Large intestine (tissue), 12 donors: ENCODE measurements around the gene GNAS-AS1. TPM values are rescaled to one million over a fixed set of nuclear protein-coding genes. Genes with fewer than 3 reads are reported as not detected.

Source experiments
- DNase-seq, 2 donors: peaks; one replicate each; pipeline versions ENCODE4 v3.0.0 to v3.0.0-alpha.2; 2013
- H3K27ac ChIP-seq: one replicate; pipeline ENCODE4 v1.5.1; 2013; ENCODE audit warnings: low read length
- H3K27me3 ChIP-seq: 2 replicates; pipeline ENCODE4 v1.6.1; 2013; ENCODE audit warnings: low read length; ENCODE audit not compliant: control insufficient read depth, insufficient read depth
- H3K36me3 ChIP-seq: 2 replicates; pipeline ENCODE4 v1.6.1; 2013; ENCODE audit warnings: low read length; ENCODE audit not compliant: control insufficient read depth, insufficient read depth
- H3K4me1 ChIP-seq: one replicate; pipeline ENCODE4 v1.6.1; 2013; ENCODE audit warnings: low read length; ENCODE audit not compliant: control insufficient read depth, insufficient read depth
- H3K4me3 ChIP-seq: one replicate; pipeline ENCODE4 v1.5.1; 2013; ENCODE audit warnings: low read length
- H3K9me3 ChIP-seq: one replicate; pipeline ENCODE4 v1.6.1; 2013; ENCODE audit warnings: mild to moderate bottlenecking, low read depth, low read length, moderate library complexity; ENCODE audit not compliant: control insufficient read depth
- WGBS: methylation state at CpG from one replicate; pipeline ENCODE4 v1.1.5; 2013; ENCODE audit warnings: low lambda C conversion rate; ENCODE audit not compliant: insufficient coverage; 5-methylcytosine and 5-hydroxymethylcytosine counted together
- long read RNA-seq, 11 donors: transcript quantifications; one replicate each; lab custom pipeline, GENCODE V29; 2026
- polyA plus RNA-seq: library from polyadenylated mRNA; unstranded; fragments of 120-200 nt; gene quantifications from one replicate; pipeline ENCODE4 v1.2.1, GENCODE V29; 2013

The GNAS-AS1 gene
- polyA plus RNA-seq = 0.40 TPM
- long read RNA-seq, donor 1 = 0 reads
- long read RNA-seq, donor 2 = 0 reads
- long read RNA-seq, donor 3, partial matches to known transcripts = 2,467 of 2,601 reads
- long read RNA-seq, donor 3, other reads (novel, unspliced or antisense) = 134 of 2,601 reads
- long read RNA-seq, donor 4 = 0 reads
- long read RNA-seq, donor 5 = 0 reads
- long read RNA-seq, donor 6 = 0 reads
- long read RNA-seq, donor 7 = 0 reads
- long read RNA-seq, donor 8, partial matches to known transcripts = 1,949 of 2,007 reads
- long read RNA-seq, donor 8, other reads (novel, unspliced or antisense) = 58 of 2,007 reads
- long read RNA-seq, donor 9 = 0 reads
- long read RNA-seq, donor 10 = 0 reads
- long read RNA-seq, donor 11 = 0 reads

DNA sequence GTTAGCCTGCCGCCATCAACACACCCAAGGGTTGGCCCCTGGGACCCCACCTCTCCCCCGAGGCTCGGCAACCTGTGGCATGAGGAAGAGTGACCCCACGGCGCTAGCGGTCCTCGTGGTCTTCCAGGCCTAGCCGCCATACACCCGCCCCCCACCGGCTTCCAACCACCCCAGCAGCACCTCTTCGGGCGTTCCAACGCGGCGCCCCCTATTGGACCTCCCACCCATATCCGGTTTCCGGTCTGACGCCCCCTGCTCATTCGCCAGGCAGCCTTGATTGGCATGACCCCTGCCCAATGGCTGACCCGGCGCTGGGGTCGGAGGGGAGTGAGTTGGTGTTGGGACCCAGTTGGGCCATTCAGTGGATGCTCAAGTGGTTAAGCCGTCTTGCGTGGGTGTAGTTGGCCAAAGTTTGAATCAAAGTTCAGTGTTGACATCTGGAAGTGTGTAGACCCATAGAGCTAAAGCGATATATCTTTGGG, at the start of gene GNAS-AS1:
TSS of gene GNAS-AS1 (minus strand) at position 210 of the 482 bp plus-strand sequence.
- Histone ChIP-seq H3K27me3 (peaks cover 44% of the 10 kb centered on the region), H3K4me3 (peak within 1 kb of the TSS; percentile 55)
- no CpG with 5 or more reads among the region's 25 CpGs for WGBS

DNA sequence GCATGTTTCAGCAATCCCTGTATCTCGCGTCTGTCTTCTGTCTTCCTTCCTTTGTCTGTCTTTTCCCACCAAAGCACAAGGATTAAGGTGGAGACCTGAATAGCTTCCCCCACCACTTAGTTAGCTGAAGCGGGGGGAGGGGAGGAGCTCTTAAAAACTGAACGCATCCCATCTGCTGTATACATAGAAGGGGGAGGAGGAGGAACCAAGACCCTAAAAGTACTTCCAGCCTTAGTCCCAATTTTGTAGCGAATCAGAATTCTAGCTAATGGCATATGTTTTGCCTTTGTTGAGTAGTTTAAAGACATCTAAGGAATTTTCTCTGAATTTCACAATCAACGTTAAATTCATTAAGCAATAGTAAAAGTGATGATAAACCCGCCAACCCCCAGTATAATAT, 49.7 kb upstream of the GNAS-AS1 start:
- peaks cover 58% of the 10 kb centered on the region for H3K36me3 ChIP-seq
- DNase-seq = no peak
- H3K9me3 ChIP-seq = no peaks in the 10 kb centered on the region
- no peaks in the 10 kb centered on the region for H3K27me3 ChIP-seq
- WGBS = no CpG with 5 or more reads among the region's 7 CpGs
- H3K4me3 ChIP-seq = no peak overlapping the region
- no peak overlapping the region for H3K27ac ChIP-seq
- peaks cover 5% of the 10 kb centered on the region for H3K4me1 ChIP-seq

More for the DNA sequence above, at the start of gene GNAS-AS1:
- no peak within 1 kb of the TSS for H3K27ac ChIP-seq
- H3K36me3 ChIP-seq = no peaks in the 10 kb centered on the region
- H3K4me1 ChIP-seq = peaks cover 2% of the 10 kb centered on the region
- DNase-seq = peak; percentile 69 to 82
- H3K9me3 ChIP-seq = peaks cover 34% of the 10 kb centered on the region

DNA sequence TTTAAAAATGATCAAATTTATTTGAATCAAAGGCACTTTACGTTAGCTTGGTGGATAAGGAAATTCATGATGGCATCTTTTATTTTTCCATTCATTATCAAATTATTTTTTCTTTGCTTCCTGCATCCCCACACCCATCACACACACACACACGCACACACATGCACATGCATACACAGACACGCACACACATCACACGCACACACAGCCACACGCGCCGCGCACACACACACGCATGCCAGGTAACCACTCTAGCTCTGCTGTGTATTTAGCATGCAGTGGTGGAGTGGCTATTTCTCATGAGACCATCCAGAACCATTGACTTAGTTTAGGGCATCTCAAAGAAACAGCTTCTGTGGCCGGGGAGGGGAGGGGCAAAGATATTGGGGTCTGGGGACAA, 48.8 kb upstream of the GNAS-AS1 start:
- Histone ChIP-seq H3K27me3 (no peaks in the 10 kb centered on the region), H3K36me3 (peaks cover 51% of the 10 kb centered on the region), H3K9me3 (no peaks in the 10 kb centered on the region), H3K27ac (no peak overlapping the region), H3K4me1 (peaks cover 9% of the 10 kb centered on the region), H3K4me3 (no peak overlapping the region)
- no peak for DNase-seq
- 100% methylated on average over 1 of the region's 10 CpGs for WGBS

DNA sequence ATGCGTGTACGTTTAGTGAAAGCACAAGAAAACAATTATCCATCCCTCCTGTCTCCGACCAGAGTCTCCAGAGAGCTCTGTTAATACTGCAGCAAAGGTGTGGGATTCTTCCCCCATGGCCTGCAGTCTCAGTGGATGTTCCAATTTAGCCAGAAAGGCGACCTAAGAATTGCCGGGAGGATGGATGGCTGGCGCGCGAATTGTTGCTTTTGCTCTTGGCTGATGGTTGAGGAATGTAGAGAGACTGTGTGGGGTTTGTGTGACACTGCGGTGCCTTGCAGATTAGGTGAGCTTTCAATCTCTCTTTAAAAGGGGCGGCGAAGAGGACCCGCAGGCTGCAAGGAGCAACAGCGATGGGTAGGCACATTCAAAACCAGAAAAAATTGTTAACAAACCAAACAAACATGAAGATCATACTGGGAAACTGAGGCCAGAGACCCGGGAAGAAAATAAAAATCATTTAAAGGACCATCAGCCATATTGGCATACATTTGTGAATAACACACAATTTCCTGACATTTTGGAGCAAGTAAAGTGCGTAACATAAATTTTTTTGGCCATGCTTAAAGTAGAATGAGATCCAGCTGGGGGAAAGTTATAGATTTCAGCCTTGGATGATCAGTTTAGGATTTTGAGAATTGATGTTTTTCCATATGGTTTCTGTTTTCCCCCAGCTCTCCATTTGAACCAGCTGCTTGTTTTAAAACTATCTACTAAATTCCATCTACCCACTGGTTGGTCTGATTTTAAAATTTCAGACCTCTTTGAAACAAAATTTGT, 48.1 kb upstream of the GNAS-AS1 start:
- Histone ChIP-seq H3K9me3 (no peaks in the 10 kb centered on the region), H3K27me3 (no peaks in the 10 kb centered on the region), H3K4me1 (peaks cover 12% of the 10 kb centered on the region), H3K27ac (no peak overlapping the region), H3K4me3 (no peak overlapping the region), H3K36me3 (peaks cover 44% of the 10 kb centered on the region)
- 81% methylated on average over 5 of the region's 15 CpGs for WGBS
- DNase-seq = no peak

DNA sequence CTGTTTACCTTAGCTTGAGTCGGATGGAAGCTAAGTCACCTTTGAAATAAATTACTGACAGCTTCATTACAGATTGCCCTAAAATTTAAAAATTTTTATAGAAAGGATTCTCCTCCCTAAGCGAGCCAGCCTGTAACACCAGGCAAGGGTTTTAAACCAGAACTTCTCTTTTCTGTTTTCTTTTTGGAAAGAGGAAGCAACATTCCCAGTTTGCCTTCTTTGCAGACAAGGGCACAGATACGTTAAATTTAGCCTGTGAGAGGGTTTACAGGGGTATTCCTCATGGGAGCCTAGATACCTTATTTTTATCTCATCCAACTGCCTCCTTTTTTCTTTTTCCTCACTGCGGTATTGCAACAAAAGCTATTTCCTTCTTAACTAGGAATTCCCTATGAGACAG, 46.8 kb upstream of the GNAS-AS1 start:
- H3K4me3 ChIP-seq = no peak overlapping the region
- no peak overlapping the region for H3K27ac ChIP-seq
- no peaks in the 10 kb centered on the region for H3K9me3 ChIP-seq
- H3K4me1 ChIP-seq = peaks cover 16% of the 10 kb centered on the region
- H3K27me3 ChIP-seq = no peaks in the 10 kb centered on the region
- H3K36me3 ChIP-seq = peaks cover 36% of the 10 kb centered on the region
- DNase-seq = no peak
- no CpG with 5 or more reads among the region's 4 CpGs for WGBS

DNA sequence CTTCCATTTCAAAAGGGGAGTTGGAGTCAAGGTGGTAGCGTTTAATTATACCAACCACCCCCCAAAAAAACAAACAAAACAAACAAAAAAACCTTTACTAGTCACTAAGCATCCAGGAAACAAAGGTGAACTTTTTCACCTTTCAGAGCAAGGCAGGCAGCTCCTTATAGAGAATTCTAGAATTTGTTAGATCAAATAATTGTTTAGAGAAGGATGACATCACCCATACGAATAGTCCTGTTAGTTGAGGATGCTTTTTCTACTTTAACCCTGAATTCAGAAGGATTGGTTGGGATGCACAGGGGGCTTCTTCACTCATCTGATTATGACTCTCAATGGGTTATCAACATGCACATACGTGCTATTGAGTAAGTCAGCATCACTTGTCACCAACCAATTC, 46.1 kb upstream of the GNAS-AS1 start:
- WGBS = 100% methylated on average over 1 of the region's 3 CpGs
- Histone ChIP-seq H3K27ac (no peak overlapping the region), H3K9me3 (no peaks in the 10 kb centered on the region), H3K4me3 (no peak overlapping the region), H3K27me3 (no peaks in the 10 kb centered on the region), H3K4me1 (peaks cover 16% of the 10 kb centered on the region), H3K36me3 (peaks cover 30% of the 10 kb centered on the region)
- DNase-seq = no peak

DNA sequence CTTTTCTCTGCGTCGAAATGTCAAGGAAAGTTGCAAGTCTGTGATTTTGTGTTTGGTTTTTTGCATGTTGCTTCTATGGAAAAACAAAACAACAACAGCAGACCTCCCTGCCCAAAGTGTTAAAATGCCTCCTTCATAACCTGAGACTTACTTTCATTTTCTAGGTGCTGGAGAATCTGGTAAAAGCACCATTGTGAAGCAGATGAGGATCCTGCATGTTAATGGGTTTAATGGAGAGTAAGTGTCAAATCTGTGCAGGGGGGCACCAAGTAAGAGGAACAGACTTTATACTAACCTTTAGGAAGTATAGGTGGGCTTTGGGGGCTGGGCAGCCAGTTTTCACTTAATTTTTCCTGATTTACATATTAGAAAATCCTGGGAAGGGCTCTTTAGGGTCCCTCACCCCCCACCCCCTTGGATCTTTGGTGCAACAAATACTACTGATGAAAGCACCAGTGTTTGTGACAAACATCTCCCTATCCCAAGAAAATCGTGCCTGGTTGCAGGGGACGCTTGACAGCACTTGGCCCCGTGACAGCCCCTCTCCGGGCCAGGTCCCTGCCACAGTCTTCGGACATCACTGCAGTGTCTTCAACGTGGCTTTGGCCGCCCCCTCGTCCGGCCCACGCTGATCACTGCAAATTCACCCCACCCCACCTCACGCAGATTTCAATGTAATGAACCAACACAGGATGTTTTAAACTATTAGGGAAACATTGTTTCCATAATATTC, 44.9 kb upstream of the GNAS-AS1 start:
- Histone ChIP-seq H3K27me3 (no peaks in the 10 kb centered on the region), H3K4me1 (peaks cover 16% of the 10 kb centered on the region), H3K27ac (no peak overlapping the region), H3K9me3 (no peaks in the 10 kb centered on the region), H3K36me3 (peaks cover 30% of the 10 kb centered on the region), H3K4me3 (no peak overlapping the region)
- no CpG with 5 or more reads among the region's 13 CpGs for WGBS
- no peak for DNase-seq

DNA sequence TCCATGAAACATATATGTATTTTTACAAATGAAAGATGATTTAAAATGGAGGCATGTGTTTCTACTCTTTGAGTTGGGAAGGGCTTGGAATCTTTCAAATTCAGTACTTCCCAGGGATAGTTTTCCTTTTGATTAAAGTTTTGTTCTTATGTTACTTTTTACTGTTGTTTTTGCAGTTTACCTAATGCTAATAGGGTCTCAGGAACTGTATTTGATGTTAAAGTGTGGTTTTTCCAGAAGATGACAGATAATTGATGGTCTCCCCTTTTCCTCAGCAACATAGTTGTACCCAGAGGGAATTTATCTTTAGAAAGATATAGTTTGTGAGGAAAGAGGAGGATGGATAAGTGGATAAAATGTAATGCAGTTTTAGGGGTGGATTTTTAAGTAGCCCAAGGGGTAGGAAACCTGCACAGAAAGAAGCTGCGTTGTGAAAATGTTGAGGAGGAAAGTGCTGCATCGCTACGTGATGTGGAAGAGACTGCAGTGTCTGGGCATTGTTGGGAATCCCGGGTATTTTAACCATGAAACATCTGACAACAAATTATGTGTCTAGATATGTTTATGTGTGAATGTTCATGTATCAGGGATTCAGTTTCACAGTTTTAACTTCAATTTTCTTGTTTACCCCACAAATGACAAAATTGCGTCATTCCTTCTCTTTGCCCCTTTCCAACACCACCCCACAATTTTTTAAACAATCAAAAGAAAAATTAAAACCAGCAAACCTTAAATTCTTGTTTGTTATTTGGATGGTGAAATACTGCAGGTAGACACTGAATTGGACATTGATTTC, 44.1 kb upstream of the GNAS-AS1 start:
- WGBS = 80% methylated on average over 1 of the region's 5 CpGs
- no peak overlapping the region for H3K4me3 ChIP-seq

DNA sequence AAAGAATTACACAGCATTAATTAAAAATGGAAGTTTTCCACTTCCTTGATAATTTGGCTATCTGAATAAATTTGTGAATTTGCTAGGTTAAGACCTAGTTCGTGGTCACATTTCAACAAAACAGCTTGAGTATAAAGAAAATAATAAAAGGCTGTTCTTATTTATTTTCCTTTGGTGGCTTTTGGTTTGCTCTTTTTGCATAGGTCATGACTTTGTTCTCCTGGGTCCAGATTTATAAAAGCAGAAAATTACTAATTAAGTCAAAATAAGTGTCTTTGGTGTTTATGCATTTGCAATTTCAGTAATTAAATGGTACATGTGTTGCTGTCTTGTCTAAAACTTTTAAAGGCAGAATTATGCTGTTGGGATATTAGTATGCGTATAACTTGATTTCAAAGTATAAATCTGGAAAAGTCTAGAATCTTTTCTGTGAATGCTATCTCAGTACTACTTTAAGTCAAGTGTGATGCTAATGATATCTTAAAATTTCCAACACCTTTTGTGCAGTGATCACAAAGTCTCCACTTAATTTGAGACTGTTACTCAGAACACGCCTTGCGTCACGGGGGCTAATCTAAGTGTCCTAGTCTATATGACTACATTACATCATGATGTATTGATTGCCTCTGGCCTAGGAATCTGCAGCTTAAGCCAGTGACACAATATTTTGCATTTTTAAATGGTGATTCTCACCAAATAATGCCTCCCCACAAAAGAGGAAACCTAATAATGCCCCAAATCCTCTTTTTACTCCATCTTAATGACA, 42.8 kb upstream of the GNAS-AS1 start:
- peaks cover 16% of the 10 kb centered on the region for H3K4me1 ChIP-seq

More for the DNA sequence above, 44.1 kb upstream of the GNAS-AS1 start:
- Histone ChIP-seq H3K9me3 (no peaks in the 10 kb centered on the region), H3K27ac (no peak overlapping the region), H3K4me1 (peaks cover 16% of the 10 kb centered on the region), H3K27me3 (no peaks in the 10 kb centered on the region), H3K36me3 (peaks cover 25% of the 10 kb centered on the region)
- DNase-seq = no peak

More for the DNA sequence above, 42.8 kb upstream of the GNAS-AS1 start:
- Histone ChIP-seq H3K9me3 (peaks cover 2% of the 10 kb centered on the region), H3K36me3 (peaks cover 12% of the 10 kb centered on the region), H3K27ac (peak overlapping the region; percentile 97), H3K4me3 (peak overlapping the region; percentile 2), H3K27me3 (no peaks in the 10 kb centered on the region)
- WGBS = 15% methylated on average over 2 of the region's 5 CpGs
- DNase-seq = peak; percentile 20 to 65
